ENCODE measurements around the gene NELL2.
"Not testable (repeated sequence)": the region's sequence is repeated elsewhere in the genome, so short reads cannot be mapped to it uniquely, and the experiment has no call there.

NELL2 gene

DNA sequence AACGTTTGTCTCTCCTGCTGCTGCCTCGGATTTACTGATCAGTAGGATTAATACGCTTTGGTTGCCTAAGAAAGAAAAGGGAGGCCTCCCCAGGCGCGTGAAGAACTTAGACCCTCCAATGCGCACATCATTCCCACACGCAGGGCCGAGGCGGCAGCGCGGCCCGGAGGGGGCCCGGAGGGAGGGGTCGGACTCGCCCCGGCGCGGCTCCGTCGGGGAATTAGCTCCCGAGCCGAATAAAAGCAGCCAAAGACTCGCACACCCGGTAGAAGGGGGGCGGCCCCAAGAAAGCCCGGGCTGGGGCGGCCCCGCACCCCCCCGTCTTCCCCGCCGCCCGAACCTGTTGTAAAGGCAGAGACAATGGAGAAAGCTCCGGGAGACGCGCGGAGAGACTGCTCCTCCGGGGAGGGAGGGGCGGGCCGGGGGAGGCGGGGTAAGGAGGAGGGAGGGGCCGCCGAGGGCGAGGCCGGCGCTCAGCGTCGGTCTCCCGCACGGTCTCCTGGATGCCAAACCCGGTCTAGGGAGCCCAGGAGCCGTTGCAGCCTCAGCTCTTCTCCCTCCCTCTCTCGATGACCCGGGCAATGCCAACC, at the start of gene NELL2:
NELL2 (minus strand) TSS at position 362 of the 590 bp plus-strand sequence. CDS start 446 bp downstream, outside the sequence.
- peak; percentile 34 for DNase-seq

DNA sequence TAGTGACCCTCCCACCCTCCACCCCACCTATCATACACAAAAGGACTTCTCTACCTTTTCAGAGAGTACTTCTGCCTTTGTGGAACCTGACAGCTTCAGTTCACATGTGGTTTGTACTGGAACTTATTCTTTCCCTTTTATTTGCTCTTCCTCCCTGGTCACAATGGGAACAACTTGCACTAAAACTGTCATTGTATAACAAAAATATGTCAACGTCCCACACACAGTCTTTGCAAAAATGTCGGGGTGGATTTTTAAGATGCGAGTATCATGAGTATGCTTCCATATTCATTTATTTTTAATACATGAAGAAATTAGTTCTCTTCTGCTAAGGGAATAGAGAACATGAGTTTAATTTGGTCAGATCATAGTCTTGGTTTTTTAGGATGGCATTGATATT, 45.6 kb upstream of the NELL2 start:
- no peak for DNase-seq

- no peak for DNase-seq
Observed at GRCh38 chr12:44917141-44917540, 41.0 kb upstream of the NELL2 start.

GRCh38 chr12:44915958-44916357, 39.8 kb upstream of the NELL2 start:
- DNase-seq, result no peak

DNA sequence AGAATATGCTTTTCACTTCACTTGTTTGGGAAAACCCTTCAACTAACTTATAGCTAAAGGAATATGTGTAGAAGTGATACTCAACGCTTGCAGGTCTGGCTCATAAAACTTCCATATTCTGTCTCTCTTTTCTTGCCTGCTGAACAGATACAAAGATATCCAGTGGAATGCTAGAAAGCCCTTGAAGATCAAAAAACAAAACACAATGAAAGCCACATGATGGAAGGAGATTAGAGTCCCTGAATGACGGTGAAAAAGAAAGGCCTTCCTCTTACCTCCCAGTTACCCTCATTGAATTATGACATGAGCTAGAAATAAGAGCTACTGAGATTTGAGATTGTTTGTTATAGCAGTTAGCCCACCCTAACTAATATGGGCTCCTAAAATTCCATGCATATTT, 28.2 kb upstream of the NELL2 start:
- no peak for DNase-seq

GRCh38 chr12:44898108-44898507, 22.0 kb upstream of the NELL2 start:
- DNase-seq, result not testable (repeated sequence)

DNA sequence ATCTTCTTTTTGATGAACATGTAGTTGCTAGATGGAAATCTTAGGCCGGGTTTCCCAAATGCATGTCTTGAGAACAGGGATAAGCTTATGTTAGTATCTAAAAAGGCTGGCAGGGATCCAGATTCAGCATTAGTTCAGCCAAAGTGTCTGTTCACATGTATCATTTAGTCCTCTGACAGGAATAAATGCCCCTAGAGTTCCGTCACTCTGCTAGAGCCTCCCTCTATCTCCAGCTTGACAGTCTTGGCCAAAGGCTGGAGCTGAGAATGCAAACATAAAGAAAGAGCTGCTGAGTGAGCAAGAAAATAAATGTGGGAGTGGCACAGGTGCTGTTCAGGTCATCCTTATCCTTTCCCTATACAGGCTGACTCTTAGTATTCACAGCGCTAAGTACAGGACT, 13.8 kb upstream of the NELL2 start:
- DNase-seq, result no peak

- DNase-seq, result no peak
Observed at GRCh38 chr12:44889162-44889561, 13.0 kb upstream of the NELL2 start.

- DNase-seq, result no peak
Observed at GRCh38 chr12:44885902-44886301, 9.8 kb upstream of the NELL2 start.

- no peak for DNase-seq
Observed at GRCh38 chr12:44881197-44881596, 5.1 kb upstream of the NELL2 start.

GRCh38 chr12:44876544-44877410, 662 bp upstream of the NELL2 start:
- DNase-seq, result peak; percentile 23

DNA sequence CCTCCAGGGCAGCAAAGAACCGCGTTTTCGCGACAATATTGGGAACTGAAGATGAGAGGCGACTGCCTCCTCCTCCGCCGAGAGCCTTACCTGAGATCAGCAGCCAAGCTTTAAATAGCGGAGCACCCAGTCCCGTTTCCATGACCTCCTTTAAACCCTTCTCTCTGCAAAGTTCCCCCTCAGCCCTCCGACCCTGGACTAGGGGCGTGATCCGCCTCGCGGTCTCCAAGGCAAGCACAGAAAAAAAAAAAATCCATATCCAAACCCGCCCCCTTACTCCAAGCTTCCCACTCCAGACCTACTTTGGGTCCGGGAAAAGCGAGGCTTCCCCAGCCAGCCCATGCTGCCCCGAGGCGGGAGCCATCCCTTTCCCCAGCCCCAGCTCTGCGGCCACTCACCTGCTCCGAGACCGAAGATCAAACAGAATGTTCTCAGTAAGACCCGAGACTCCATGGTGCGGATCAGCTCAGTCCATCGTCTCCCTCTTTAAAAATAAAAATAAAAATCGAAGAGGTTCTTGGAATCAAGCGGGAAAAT, 630 bp downstream of the NELL2 start:
- no peak for DNase-seq

GRCh38 chr12:44874981-44875416, 1.1 kb downstream of the NELL2 start:
- DNase-seq, result no peak

- DNase-seq, result no peak
Observed at GRCh38 chr12:44873898-44874297, 2.2 kb downstream of the NELL2 start.

GRCh38 chr12:44869503-44869902, 6.6 kb downstream of the NELL2 start:
- no peak for DNase-seq

- DNase-seq, result no peak
Observed at GRCh38 chr12:44863867-44864266, 12.2 kb downstream of the NELL2 start.

DNA sequence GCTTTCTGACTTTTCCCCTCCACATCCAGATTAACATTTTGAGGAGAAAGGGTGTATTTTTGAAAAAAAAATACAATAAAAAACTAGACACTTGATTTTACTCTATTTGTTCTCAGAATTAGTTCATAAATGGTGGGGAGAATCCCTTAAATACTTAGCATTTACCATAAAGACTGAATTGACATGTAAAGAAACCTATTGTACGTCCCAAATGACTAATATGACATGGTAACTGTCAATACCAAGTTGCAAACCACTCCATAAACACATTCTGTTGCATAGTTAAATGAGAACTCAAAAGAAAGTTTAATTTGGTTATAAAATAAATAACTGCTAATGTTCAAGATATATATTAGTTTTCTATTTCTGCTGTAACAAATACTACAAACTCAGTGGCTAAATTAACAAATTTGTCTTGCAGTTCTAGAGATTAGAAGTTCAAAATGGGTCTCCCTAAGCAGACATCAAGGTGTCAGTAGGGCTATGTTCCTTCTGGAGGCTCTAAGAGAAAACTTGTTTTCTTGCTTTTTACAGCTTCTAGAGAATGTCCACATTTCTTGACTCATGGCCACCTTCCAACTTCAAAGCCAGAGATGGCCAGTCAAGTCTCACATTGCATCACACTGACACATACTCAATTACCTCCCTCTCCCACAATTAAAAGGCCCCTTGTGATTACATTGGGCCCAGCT, 16.0 kb downstream of the NELL2 start:
- no peak for DNase-seq

DNA sequence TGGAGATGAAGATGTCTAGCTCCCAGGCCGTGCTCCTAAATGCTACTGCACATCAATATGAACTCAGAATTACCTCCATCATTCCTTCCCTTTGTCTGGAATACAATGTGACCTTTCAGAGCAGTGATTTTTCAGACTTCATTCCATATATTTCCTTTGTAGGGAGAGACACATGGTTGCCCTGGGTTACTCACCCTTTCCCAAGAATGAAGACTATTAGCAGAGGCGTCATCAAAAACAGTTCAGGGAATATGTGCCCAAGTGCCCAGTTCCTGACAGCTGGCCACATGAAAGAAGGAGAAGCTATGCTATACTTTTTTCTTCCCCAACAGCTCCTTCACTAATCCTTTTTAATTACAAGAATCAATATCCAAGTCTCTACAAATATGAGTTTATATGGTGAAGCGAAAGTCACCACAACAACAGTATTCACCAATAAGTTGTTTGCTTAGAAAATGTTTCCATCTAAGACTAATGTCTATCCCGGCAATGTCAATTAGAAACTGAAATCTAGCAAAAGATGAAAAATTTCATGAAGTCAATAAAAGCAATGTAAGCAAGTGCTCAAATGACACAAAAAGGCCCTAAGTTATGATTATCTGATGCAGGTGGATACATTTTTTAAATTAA, 17.8 kb downstream of the NELL2 start:
- DNase-seq, result no peak

- DNase-seq, result no peak
Observed at GRCh38 chr12:44852483-44852882, 23.6 kb downstream of the NELL2 start.

DNA sequence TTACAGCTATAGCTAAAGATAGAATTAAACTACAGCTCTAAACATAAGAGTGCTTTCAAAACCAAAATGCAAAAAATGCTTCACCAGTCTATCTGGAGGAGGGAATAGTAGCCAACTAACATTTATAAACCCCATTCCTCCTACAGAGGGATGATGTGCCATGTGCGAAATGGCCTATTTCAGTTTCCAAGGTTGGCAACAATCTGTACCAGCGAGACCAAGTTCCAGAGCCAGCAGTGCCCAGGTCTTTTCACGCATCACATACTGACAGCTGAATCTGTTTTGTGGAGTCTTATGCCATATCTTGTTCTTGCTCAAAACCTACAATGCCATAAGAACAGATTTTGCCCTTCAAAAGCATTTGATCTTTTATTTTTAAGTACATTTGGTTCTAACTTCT, 24.5 kb downstream of the NELL2 start:
- no peak for DNase-seq

- DNase-seq, result no peak
Observed at GRCh38 chr12:44848703-44849085, 27.4 kb downstream of the NELL2 start.

DNA sequence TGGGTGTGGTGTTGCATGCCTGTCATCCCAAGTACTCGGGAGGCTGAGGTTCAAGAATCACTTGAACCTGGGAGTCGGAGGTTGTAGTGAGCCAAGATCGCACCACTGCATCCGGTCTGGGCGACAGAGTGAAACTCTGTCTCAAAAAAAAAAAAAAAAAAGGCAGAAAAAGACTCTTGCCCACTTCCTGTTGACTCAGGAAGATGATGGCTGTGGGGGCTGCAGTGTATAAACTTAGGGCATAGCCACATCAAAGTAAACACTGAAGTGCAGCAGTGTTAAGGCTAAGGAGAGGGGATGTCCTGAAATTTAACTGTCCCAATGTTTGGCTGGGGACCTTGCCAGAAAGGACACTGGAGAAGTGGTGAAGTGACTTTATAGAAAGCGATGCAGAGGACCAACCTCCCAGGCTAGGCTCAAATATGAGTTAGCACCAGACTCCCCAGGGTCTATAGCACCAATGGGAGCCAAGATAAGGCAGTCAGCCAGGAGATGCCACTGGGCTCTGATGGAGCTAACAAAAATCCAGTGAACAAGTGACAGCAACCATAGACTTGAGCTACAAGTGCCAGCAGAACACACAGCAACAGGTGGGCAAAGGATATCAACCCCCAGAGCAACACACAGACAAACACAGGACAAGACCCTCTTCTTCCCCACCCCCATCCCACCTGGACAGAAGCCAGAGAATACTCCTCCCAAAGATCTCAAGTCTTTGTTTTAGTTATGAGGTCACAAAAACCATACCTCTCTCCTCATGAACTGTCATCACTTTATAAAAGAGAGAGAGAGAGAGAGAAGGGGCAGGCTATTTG, 28.0 kb downstream of the NELL2 start:
- DNase-seq, result no peak

Measured in fibroblast of skin of right biceps (primary cell).